Activated CD4-positive, alpha-beta T cell treated with anti-CD3 and anti-CD28 coated beads, Interleukin-2, Interleukin-4, amounts not matched to agents 100 ng/mL and 50 ng/mL, durations not matched to agents 16 hours and 8 hours (primary cell): ENCODE results near the gene KLHL33.

ENCODE experiments used
- DNase-seq: peaks from one replicate; pipeline ENCODE4 v3.0.0-alpha.2; 2020; ENCODE audit warnings: low spot score

The KLHL33 gene

DNA sequence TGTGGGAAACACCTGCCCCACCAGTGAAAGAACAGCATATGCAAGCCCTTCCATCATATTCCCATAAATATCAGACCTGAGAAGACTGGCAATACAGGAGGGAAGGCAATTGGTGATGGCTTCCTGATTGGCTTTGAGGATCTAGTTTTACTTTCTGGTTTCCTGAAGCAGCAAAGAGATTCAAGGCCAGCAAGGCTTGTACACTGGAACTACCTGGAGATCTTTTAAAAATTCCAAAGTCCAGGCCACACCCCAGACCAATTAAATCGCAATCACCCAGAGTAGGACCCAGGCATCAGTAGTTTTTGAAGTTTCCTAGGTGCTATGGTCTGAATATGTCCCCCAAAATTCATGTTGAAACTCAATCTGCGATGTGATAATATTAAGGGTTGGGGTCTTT lies 19.7 kb downstream of the KLHL33 start:
- DNase-seq: no peak

DNA sequence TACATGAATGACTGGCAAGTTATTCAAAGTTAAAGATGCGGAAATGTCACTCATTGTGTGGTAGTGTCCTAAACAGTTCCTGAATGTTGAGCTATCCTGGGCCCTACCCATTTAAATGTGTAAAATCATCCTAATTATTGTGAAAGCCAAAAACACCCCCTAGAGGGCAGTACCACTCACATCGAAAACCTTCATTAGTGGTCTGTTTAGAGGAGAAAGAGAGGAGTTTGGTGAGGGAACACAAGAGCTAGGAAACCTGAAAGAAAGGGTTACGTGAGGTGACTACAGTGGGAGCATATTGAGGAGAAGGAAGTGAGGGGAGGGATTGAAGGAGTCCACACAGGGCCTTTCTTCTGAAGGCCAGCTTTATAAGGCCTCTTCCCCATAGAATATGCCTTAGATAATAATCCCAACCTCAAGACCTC lies 20.2 kb downstream of the KLHL33 start:
- DNase-seq: peak; percentile 69

DNA sequence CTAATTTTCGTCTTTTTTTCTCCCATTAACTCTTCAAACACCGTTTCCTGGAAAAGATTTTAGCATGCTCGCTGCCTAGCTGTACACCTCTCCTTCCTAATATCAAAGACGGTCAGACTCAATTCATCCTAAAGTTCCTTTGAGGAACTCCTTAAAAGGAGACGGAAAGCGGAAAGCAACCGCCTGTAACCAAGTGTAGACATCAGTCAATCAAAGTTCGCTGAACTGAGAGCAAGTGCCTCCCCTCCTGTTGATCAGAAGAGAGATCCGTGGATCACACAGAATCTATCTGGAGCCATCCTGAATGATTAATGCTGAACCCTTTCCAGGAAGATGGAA lies 22.3 kb downstream of the KLHL33 start:
- DNase-seq: peak; percentile 53

DNA sequence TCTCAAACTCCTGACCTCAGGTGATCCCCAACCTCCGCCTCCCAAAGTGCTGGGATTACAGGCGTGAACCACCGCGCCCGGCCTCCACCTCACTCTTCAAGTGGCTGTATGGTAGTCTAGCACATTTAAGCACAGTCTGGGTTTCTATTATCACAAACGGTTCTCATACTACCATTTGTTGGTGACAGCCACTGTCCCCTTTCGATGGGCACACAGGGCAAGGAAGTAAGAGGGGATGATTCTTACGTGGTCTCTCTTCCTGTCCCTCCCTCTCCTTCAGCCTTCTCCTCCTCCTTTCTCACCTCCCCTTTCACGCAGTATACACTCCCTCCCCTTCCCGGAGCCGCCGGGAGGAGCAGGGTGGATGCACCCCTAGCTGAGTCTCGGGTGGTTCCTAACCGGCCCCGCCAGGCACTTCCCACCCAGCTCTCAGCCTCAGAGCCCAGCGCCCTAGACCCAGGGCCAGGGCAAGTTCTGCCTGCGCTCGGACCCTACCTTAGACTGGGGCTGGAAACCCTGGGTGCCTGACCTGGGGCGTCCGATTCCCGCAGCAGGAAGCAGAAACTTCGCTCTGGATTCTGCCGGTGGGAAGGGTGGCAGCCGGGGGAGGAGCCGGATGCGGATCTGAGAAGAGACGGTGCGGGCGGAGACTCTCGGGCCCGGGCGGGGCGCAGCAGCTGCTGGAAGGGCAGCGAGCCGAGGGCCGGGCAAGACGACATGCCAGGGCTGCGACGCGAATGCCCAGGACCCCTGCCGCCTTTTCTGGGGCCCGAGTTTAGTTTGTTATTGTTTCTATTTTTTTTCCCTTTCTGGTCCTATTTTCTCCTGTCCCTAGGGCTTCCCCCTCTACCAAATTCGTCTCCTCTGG lies 22.9 kb downstream of the KLHL33 start, which contains the start of gene TEP1:
TSS of gene TEP1 (minus strand) at position 626 of the 868 bp plus-strand sequence. CDS start 5,062 bp downstream, outside the sequence.
- peak; percentile 79 for DNase-seq

DNA sequence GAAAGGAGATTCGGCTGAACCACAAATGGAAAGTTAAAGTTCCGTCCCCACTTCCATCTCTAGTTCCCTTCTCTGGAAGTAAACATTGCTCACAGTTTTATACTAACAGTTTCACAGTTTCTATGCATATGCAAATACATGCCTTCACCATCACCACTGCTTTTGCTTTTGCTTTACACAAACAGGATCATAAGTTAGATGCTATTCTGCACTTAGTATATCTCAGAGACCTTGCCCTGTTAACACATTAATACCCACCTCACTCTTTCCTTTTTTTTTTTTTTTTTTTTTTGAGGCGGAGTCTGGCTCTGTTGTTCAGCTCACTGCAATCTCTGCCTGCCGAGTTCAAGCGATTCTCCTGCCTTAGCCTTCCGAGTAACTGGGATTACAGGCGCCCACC lies 23.6 kb downstream of the KLHL33 start:
- DNase-seq: no peak

DNA sequence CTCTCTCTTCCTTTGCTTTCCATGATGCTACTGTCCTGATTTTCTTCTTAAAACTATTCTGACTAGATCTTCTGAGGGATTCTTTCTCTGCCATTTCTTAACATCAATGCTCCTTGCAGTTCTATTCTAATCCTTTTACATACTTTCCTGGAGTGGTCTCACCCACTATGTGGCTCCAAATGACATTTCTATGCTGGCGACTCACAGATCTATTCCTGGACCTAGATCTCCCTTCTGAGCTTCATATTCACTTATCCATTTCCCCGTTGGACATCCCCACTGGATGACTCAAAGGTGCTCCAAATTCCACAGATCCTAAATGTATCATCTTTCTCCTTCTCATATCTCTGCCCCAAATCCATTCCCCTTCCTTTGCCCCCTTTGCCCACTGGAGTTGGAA lies 26.7 kb downstream of the KLHL33 start:
- DNase-seq: no peak

DNA sequence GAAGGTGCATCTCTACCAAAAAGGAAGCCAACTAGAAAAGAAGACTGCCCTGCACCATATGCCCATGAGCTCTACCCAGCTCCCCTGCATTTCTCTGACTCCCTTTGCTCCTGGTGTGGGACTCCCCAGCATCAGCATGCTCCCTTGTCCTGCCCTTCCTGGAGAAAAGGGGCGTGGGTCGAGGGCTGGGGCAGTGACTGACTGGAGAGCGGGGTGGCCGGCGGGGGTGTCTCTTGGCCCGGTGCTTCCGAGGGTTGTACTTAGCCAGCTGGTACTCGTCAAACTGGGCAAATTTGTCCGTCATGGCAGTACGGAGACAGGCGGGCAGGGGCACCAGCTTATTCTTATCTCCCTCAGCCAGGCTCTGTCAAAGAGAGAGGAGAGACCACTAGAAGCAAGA lies 32.4 kb downstream of the KLHL33 start:
- no peak for DNase-seq

DNA sequence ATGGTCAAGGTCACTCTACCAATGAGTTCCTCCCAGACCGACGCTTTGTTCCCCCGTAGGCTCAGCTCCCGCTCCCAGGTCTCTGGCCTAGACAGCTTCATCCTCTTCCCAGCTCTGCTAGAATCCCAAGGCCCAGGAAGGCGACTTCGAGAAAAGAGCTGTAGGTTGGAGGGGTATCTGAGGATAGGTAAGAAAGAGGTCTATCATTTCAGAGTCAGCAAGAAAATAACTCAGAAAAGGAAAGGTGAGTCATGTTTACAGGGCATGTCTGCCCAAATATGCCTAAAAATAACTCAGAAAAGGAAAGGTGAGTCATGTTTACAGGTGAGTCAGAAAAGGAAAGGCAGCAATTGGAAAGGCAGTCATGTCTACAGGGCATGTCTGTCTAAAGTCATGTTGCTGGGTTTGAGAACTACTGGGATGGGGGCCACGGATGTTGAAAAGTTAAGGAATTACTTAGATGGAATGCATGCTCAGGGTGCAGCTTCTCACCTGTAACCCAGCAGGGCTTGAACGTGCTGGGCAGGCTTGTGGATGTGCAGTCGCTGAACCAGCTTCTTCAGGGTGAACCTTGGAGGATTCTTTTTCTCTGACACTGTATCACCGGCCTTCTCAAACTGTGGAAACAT lies 34.9 kb downstream of the KLHL33 start:
- DNase-seq: peak; percentile 79

DNA sequence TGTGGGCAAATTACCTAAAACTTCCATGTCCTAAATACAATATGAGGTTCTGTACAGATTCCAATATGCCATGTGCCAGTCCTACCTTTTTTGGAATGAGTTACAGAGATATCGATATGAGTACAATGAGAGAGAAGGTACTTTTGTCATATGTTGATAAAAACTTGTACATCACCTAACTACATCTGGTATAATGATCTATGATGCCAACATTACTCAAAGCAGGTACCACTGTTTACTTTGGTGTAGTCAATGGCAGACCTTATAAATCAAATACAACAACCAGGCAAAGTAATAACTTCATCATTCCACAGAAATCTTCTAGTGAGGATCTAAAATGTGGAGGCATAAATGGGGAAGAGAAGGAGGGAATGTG lies 35.4 kb downstream of the KLHL33 start:
- no peak for DNase-seq

DNA sequence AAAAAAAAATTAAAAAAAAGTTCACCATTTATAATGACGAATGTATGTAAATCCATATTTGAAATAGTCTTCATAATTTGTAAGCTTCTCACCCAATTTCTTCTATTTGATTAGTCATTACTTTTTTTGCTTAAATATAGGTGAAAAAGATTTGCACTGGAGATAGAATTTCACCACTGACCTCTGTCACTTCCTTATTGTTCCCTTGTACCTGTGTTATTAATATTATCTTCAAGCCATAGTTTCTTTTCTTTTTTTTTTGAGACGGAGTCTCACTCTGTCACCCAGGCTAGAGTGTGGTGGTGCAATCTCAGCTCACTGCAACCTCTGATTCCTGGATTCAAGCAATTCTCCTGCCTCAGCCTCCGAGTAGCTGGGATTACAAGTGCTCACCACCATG lies 38.5 kb downstream of the KLHL33 start:
- DNase-seq: no peak

DNA sequence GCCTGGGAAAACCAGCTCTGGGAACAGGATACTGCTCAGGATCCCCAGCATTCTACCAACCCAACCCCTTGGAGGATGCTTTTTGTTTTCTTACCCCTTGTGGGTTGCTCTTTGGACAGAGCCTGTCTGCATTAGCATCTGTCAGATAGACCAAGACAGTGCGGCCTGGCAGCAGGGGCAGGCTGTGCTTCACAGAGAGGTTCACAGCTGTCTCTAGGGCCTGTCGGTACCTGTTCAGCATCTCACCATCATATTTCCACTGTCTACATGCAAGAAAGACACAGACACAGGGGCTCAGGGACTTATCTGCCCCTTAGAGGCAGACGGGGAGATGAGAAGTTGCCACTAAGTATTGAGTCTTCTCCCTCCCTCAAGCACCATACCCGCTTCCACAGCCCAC lies 44.5 kb downstream of the KLHL33 start:
- DNase-seq: no peak

DNA sequence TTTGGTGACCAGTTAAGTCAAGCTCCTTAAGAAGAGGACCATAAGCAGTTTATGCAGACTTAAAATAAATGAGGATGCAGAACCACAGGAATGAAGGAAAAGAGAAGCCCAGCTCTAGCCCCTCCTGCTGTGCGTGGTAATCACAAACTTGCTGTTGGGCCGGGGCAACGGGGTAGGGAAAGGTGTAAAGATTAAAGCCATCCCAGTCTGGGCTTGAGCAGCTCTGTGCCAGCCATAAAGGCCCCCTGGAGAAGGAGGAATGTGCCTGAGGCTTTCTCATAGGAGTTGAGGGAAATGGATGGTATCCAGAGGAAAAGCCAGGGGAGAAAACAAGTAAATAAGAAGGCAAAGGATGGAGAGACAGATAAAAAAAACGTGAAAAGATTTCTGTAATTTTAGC lies 47.8 kb downstream of the KLHL33 start:
- no peak for DNase-seq

DNA sequence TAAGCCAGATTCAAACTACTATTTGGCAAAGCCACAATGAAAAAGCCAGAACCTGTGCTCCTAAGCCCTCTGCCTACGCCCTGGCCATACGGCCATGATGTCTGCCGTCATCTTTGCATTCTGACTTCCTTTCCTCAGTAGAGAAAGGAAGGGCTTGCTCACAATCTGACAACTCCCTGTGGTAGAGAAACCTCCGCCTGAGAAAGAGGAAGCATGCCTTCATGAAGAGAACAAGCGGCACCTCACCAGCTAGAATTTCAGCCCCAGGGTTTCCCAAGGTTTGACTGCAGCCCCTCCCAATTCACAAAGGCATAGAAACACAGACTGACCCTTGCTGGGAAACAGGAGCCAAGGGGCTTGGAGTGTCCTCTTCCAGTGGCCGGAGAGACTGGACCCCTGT lies 48.4 kb downstream of the KLHL33 start:
- DNase-seq: no peak

DNA sequence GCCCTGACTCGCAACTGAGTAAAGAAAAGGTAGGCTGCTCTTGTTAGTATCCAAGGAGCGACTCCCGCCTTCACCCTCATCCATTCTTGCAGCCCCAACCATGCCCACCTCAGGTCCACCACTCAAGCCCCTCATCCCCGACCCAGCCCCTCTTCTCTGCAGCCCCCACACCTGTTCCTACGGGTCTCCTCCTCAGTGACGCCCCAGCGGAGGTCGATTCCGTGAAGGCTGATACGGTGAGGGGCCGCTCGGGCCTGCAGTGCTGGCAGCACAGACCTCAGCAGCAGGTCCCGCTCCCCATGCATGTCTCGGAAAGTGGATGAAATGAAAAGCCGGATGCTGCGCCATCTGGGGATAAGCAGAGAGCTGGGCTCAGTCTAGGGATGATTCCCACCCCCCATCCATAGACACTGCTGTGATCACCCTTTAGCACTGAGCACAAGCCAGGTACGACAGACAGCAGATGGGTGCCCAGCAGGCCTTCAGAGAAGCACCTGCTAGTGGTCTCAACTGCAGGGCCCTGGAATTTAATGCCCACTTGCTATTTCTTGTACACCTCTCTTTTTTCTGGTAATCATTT lies 49.6 kb downstream of the KLHL33 start:
- no peak for DNase-seq

DNA sequence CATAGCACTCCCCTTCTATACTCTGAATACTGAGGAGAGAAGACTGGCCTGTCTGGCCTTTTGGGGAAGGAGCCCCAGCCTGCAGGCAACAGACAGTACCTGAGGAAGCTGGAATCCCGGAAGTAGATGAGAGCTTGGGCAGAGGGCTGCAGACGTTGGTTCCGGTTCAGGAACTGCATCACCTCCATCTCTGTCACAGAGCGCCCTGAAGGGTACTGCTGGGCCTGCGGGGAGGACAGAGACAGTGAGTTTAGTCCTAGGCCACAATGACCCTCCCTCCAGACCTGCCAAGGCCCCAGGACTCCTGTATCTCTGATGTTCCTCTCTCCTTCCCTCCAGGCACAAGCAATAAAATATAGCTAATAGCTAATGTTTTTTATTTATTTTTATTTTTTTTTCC lies 51.1 kb downstream of the KLHL33 start:
- DNase-seq: no peak

DNA sequence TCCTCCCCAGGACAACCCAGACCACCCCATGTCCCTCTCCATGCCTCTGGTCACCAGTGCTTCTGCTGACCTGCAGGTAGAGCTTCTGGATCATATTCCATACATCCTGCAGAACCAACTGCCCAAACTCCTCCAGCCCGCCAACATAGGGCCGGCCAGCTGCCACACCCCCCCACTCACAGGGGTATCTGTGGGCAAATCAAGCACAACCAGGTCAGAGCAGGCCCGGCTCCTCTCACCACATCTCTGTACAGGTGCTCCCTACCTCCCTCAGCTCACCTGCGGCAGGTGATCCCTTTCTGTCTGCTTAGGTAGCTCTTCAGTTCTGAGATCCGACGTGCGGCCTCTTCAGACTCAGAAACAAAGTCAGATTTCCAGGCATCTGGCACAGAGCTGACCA lies 51.6 kb downstream of the KLHL33 start:
- DNase-seq: no peak

DNA sequence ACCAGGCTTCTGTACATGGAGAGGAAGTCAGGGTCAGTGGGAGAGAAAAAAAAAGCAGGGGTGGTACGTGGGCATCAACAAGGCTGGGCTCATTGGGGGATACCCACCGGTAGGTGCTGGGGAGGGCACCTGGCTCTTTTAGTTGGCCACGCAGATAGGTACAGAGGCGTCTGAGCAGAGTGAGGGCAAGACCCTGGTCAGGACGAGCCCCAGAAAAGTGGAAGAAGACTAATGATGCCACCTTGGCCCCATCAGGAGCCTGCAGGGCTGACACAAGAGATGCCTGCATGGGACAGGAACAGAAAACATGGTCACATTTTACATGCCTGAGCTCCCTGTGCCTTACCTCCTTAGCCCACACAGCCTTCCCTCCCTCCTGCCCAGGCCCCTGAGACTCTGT lies 52.3 kb downstream of the KLHL33 start:
- DNase-seq: no peak

DNA sequence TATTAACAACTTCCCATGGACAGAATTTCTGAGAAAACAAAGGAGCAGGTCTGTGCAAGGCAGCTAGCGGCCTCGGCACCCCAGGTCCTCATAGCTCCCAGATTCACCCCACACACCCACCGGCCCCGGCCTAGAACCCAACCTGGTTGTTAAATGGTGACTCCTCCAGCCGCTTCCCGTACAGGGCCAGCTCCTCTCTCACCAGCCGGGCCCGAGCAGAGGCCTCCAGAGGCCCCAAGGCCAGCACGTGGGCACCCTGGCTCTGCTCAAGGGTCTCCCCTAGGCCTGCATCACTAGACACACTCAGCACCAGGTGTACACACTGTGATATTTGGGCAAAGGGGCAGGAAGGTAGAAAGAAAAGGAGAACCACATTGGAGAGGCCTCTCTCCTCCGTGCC lies 52.9 kb downstream of the KLHL33 start:
- DNase-seq: no peak

DNA sequence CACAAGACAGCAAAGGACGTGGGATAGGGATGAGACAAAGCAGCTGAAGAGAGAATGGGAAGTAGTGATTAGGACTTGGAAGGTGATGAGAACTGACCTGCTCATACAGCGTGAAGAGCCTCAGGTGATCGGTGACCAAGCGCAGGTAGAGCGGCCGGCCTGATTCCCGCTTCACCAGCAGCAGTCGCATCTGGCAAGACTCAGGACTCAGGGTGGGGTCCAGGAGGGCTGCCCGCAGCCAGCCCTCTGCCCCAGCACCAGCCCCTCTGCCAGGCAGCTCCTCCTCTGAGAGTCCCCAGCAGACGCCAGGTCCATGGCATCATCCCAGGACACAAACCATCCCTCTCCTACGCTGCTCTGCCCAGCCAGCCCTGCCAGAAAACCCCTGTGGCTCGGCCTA lies 53.4 kb downstream of the KLHL33 start:
- no peak for DNase-seq

DNA sequence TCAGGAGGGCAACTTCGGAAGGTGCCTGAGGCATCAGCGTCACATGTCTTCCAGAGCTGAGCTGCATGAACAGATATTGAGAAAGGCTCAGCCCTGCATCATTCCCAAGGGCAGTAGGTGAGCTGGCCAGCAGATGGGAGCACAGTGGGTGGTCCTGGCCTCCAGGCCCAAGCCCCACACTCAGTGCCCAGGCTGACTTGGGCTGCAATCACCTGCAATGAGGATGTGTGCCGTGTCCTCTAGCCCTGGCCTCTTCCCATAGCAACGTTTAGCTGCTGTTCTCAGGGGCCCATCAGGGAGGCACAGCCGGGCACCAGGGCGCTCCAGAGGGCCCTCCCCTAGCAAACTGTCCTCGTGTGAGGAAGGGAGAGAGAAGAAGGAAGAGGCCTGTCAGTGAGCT lies 54.6 kb downstream of the KLHL33 start:
- DNase-seq: no peak

DNA sequence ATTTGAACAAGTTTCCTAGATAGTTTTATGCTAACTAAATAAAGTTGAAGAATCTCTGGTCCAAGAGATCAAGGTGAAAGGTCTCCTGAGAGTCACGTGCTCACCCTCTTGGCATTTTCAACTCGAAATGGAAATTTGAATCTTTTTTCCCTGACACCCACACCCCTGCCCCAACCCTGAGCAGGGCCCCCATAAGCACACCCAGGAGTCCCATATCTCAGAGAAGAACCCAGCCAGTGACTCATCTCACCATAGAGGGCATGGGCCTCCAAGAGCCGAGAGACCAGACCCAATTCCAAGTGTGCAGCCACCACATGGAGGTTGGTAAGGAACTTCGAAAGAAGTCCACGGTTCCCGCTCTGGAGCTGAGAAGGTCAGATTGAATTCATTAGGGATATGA lies 55.3 kb downstream of the KLHL33 start:
- DNase-seq: no peak

DNA sequence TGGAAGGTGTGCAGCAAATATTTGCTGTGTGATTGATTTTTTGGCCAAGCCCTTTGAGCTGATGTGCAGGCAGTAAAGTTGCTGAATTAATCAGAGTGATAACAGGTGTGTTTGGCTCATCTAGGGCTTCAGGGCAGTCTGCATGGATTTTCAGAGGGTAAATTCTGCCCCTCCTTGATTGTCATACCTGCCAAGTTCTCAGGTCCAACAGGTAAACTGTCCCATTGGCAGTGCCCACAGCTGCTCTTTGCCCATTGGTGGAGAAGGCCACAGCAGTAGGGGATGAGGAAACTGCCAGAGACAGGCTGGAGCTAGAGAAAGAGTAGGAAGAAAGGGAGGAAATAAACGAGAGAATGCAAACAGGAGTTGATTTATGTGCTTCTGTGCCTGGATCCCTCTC lies 56.2 kb downstream of the KLHL33 start:
- no peak for DNase-seq

DNA sequence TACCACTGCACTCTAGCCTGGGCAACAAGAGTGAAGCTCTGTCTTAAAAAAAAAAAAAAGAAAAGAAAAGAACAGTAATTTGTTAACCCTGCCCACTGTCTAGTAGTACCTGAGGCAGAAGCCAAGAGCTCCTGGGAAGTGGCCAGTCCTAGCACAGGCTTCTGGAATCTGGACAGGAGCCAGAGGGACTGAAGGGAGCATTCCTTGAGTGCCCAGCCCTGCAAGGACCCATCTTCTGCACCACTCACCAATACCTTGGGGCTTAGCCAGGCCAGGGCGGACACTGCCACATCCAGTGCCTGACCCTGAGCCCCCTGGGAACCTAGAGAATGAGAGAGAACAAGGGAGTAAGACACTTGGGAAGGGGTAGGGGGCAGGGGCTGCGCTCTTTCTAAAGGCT lies 58.8 kb downstream of the KLHL33 start:
- DNase-seq: no peak
